Measurements from ENCODE around the gene ADAT1. TPM values are rescaled to one million over a fixed set of nuclear protein-coding genes. Genes with fewer than 3 reads are reported as not detected.
A peak's percentile ranks its signal among the peaks of the same experiment; 100 is the strongest.

ADAT1 gene
- total and polyA plus RNA-seq, 2 of the 13 experiments (the other 11 are each of a cell fraction or from before 2014, with no cell fraction given) = 18.4 to 40.8 TPM

- TF ChIP-seq POGK (CRISPR knock-in tag; conservative IDR thresholded peaks at IDR 0.05) = peak; percentile 70; the same call in 1 of the 2 replicates
- TF ChIP-seq GZF1 (CRISPR knock-in tag; IDR thresholded peaks at IDR 0.05) = 0 out of 2 replicates have a peak, but pooled peaks have one; percentile 55
- peak; percentile 95; the same call in 1 of the 2 replicates for TF ChIP-seq ZNF563 (CRISPR knock-in tag; IDR thresholded peaks at IDR 0.05)
- peak; percentile 63; the same call in 1 of the 2 replicates for TF ChIP-seq ZNF512B (CRISPR knock-in tag; IDR thresholded peaks at IDR 0.05; ENCODE audit: borderline replicate concordance)
- TF ChIP-seq JUN (CRISPR knock-in tag; IDR thresholded peaks at IDR 0.05) = no peak; the same call in 1 of the 2 replicates
- TF ChIP-seq NR3C1 (CRISPR knock-in tag; IDR thresholded peaks at IDR 0.05) = no peak
- TF ChIP-seq PHF5A (CRISPR knock-in tag; IDR thresholded peaks at IDR 0.05; ENCODE audit: low read depth, unreplicated experiment) = no peak
- TF ChIP-seq RFXANK (CRISPR knock-in tag; IDR thresholded peaks at IDR 0.05) = peak; percentile 97
- TF ChIP-seq PHB2 (IDR thresholded peaks at IDR 0.05; ENCODE audit: partially characterized antibody) = no peak
- no peak for TF ChIP-seq ZBTB40 (IDR thresholded peaks at IDR 0.05)
- peak; percentile 53; the same call in 1 of the 2 replicates for TF ChIP-seq ZBTB40 (CRISPR knock-in tag; IDR thresholded peaks at IDR 0.05)
- peak; percentile 78; the same call in 1 of the 2 replicates for TF ChIP-seq ZNF275 (CRISPR knock-in tag; IDR thresholded peaks at IDR 0.05; ENCODE audit: borderline replicate concordance)
- TF ChIP-seq GABPB1 (CRISPR knock-in tag; IDR thresholded peaks at IDR 0.05) = peak; percentile 77
- peak; percentile 54 for TF ChIP-seq POGZ (CRISPR knock-in tag; IDR thresholded peaks at IDR 0.05)
Measured at GRCh38 chr16:75555707-75556430, 67.2 kb downstream of the ADAT1 start, which contains the start of gene TMEM231 (continued).
